Loucy (cell line): Measurements from ENCODE around the gene PPFIA1.

Experiments used
- EZH2phosphoT487 ChIP-seq: fragments of 200-600 bp; IDR thresholded peaks from 2 replicates; pipeline ENCODE4 v1.6.1; 2018; ENCODE audit warnings: antibody characterized with exemption, mild to moderate bottlenecking, moderate library complexity, borderline replicate concordance
- TF ChIP-seq, protein P1 (sequence below): fragments of 200-600 bp; sonication (generic); conservative IDR thresholded peaks from 2 replicates; pipeline ENCODE4 v1.5.1; 2014; ENCODE audit warnings: mild to moderate bottlenecking, antibody characterized with exemption, low read length

DNA sequence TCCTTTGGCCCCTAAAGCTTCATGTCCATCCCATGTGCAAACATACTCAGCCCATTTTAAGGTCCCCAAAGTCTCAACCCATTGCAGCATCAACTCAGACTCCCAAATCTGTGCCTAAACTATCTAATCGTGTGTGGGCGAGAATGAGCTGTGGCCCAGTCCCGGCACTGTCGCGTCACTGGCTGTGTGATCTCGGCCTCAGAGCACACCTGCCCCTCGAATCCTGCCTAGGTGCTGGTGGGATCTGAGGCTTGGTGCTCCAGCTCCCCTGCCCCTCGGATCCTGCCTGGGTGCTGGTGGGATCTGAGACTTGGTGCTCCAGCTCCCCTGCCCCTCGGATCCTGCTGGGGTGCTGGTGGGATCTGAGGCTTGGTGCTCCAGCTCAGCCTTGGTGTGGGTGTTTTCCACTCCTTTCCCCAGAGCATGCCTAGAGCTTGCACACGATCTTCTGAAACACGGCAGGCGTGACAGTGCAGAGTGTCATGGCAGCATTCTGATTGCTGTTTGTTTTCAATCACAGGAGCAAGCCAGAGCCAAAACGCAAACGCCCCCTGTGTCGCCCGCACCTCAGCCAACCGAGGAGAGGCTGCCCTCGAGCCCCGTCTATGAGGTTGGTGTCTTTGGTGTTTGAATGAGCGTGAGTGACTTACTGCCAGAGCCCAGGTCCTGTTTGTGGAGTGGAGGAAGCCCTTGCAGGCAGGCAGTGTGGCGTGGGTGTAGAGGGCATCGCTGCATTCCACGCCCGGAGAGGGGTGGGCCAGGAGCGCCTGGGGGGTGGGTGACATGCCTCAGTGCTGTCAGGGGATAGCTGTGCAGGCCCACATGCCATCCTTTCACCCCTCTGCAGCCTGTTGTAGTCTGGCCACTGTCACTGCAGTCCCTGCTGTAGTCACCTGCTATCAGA lies 160.4 kb downstream of the PPFIA1 start:
- TF ChIP-seq, protein P1, sequence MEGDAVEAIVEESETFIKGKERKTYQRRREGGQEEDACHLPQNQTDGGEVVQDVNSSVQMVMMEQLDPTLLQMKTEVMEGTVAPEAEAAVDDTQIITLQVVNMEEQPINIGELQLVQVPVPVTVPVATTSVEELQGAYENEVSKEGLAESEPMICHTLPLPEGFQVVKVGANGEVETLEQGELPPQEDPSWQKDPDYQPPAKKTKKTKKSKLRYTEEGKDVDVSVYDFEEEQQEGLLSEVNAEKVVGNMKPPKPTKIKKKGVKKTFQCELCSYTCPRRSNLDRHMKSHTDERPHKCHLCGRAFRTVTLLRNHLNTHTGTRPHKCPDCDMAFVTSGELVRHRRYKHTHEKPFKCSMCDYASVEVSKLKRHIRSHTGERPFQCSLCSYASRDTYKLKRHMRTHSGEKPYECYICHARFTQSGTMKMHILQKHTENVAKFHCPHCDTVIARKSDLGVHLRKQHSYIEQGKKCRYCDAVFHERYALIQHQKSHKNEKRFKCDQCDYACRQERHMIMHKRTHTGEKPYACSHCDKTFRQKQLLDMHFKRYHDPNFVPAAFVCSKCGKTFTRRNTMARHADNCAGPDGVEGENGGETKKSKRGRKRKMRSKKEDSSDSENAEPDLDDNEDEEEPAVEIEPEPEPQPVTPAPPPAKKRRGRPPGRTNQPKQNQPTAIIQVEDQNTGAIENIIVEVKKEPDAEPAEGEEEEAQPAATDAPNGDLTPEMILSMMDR: no peak
- TF ChIP-seq EZH2phosphoT487: no peak
